AG04449 (cell line): ENCODE results near the gene AHNAK.

Experiments
- CTCF ChIA-PET: fragments of 350-600 bp; formaldehyde crosslinking; extraction: SDS; loops from one replicate; lab custom pipeline; 2021; ENCODE audit warnings: antibody characterized with exemption; lab: Yijun Ruan, JAX
- POLR2A ChIA-PET: fragments of 400-600, 350-600 bp; formaldehyde crosslinking; extraction: SDS; loops from one replicate; lab custom pipeline; 2020; ENCODE audit warnings: antibody characterized with exemption, inconsistent platforms; lab: Yijun Ruan, JAX
- DNase-seq: peaks from one replicate; pipeline ENCODE4 v3.0.0-alpha.2; 2010; ENCODE audit warnings: low read depth, low spot score
- H3K4me3 ChIP-seq: 2 replicates; pipeline ENCODE4 v1.5.1; 2011; ENCODE audit warnings: low read depth, mild to moderate bottlenecking, control low read depth, low read length
- TF ChIP-seq, protein P1 (sequence below): IDR thresholded peaks from one replicate; pipeline ENCODE4 v1.5.1; 2011; ENCODE audit warnings: mild to moderate bottlenecking, moderate library complexity, low read length, control low read depth, inconsistent platforms; ENCODE audit not compliant: insufficient read depth; ENCODE audit errors: missing control alignments

The AHNAK gene

GRCh38 chr11:62400760-62401159, 145.8 kb downstream of the AHNAK start:
- CTCF ChIA-PET = interaction anchor here (0.6 to 5.0 kb wide), 20 partner anchors 9 to 369 kb away, joined by 3 to 51 read pairs (median 3); partner anchors contain the start of gene EEF1G
- TF ChIP-seq, protein P1, sequence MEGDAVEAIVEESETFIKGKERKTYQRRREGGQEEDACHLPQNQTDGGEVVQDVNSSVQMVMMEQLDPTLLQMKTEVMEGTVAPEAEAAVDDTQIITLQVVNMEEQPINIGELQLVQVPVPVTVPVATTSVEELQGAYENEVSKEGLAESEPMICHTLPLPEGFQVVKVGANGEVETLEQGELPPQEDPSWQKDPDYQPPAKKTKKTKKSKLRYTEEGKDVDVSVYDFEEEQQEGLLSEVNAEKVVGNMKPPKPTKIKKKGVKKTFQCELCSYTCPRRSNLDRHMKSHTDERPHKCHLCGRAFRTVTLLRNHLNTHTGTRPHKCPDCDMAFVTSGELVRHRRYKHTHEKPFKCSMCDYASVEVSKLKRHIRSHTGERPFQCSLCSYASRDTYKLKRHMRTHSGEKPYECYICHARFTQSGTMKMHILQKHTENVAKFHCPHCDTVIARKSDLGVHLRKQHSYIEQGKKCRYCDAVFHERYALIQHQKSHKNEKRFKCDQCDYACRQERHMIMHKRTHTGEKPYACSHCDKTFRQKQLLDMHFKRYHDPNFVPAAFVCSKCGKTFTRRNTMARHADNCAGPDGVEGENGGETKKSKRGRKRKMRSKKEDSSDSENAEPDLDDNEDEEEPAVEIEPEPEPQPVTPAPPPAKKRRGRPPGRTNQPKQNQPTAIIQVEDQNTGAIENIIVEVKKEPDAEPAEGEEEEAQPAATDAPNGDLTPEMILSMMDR = no peak

GRCh38 chr11:62400281-62400680, 146.3 kb downstream of the AHNAK start:
- no peak overlapping the region for H3K4me3 ChIP-seq
- TF ChIP-seq, protein P1 = no peak
- no peak for DNase-seq
- ChIA-PET CTCF (interaction anchor here (0.8 to 5.0 kb wide), 18 partner anchors 19 to 369 kb away, joined by 3 to 51 read pairs (median 3); partner anchors contain the start of gene EEF1G), POLR2A (interaction anchor here (0.6 to 2.6 kb wide), 11 partner anchors 19 to 309 kb away, joined by 3 to 16 read pairs (median 4); partner anchors contain the start of genes AHNAK and EEF1G)

More at GRCh38 chr11:62400760-62401159, 145.8 kb downstream of the AHNAK start:
- POLR2A ChIA-PET = interaction anchor here (0.5 to 2.6 kb wide), 12 partner anchors 25 to 308 kb away, joined by 3 to 16 read pairs (median 4); partner anchors contain the start of genes AHNAK and EEF1G
- no peak overlapping the region for H3K4me3 ChIP-seq
- DNase-seq = peak; percentile 36

- ChIA-PET CTCF (interaction anchor here (0.8 to 5.0 kb wide), 13 partner anchors 20 to 370 kb away, joined by 3 to 51 read pairs (median 3); partner anchors contain the start of gene EEF1G), POLR2A (interaction anchor here (0.6 to 2.6 kb wide), 7 partner anchors 20 to 161 kb away, joined by 3 to 16 read pairs (median 5); partner anchors contain the start of gene AHNAK)
- no peak for DNase-seq
- H3K4me3 ChIP-seq = no peak overlapping the region
- TF ChIP-seq, protein P1 = no peak
These were observed 146.7 kb downstream of the AHNAK start for GRCh38 chr11:62399878-62400266.

- ChIA-PET POLR2A (interaction anchor here (0.8 to 2.6 kb wide), 4 partner anchors 20 to 265 kb away, joined by 3 to 16 read pairs (median 10); partner anchors contain the start of genes AHNAK and C11orf98), CTCF (interaction anchor here (0.8 to 5.0 kb wide), 10 partner anchors 21 to 161 kb away, joined by 3 to 51 read pairs (median 4); no protein-coding TSS in a partner anchor)
- no peak for DNase-seq
- H3K4me3 ChIP-seq = no peak overlapping the region
- TF ChIP-seq, protein P1 = no peak
These were observed 147.3 kb downstream of the AHNAK start for GRCh38 chr11:62399172-62399877.

DNA sequence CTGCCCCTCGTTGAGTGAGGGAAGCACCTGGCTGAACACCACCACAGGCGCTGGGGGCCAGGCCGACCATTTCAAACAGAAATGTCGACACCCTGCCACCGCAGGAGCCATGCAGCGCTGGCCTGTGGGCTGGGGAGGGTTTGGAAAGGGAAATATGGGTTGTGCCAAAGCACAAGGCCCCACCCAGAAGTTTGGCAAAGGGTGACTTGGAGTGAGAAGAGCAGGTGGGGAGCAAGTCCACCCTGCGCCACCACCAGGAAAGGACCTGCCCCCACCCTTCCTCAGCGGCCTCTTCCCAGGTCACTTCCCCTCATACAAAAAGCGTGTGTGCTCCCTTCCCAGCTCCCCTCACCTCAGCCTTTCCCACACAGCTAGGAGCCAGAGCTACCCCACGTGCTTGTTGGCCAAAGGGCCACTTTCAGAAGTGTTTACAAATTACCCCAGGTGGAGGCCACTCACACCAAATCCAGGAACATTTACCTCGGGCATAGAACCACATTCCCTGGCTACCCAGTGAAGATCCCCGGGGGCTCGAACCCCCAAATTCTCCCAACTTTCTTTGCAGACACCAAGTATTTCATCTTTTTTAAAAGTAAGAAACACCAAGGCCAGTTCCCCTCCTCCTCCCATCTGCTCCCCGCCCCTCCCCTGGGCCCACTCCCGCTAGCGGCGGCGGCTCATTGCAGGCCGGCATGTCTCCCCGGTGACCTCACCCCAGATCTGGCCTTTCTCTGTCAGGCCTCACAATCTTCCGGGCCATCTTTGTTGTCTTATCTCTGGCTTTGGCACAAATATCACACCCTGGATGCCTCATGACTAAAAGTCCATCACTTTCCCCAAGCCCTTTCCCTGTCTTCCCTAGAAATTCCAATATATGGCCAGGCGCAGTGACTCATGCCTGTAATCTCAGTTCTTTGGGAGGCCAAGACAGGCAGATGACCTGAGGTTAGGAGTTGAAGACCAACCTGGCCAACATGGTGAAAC, 148.3 kb downstream of the AHNAK start:
- TF ChIP-seq, protein P1 = no peak
- no peak for DNase-seq
- ChIA-PET CTCF (interaction anchor here (1.0 to 5.0 kb wide), 5 partner anchors 23 to 162 kb away, joined by 3 to 51 read pairs (median 4); no protein-coding TSS in a partner anchor), POLR2A (interaction anchor here (1.0 to 1.1 kb wide), 2 partner anchors 167 to 266 kb away, joined by 3 to 5 read pairs; partner anchors contain the start of gene C11orf98)
- no peak overlapping the region for H3K4me3 ChIP-seq
